Endothelial cell of umbilical vein (primary cell): ENCODE data around the gene MROH2A.

Source experiments
- GATA2 ChIP-seq: IDR thresholded peaks from 2 replicates; pipeline ENCODE4 v1.7.0; 2011; ENCODE audit warnings: low read depth, mild to moderate bottlenecking, moderate library complexity, mixed read lengths, low read length; ENCODE audit not compliant: insufficient read length, insufficient read depth
- POLR2A ChIP-seq: IDR thresholded peaks from 2 replicates; pipeline ENCODE4 v1.6.1; 2012; ENCODE audit warnings: low read depth, mild to moderate bottlenecking, control low read depth, low read length
- POLR2AphosphoS5 ChIP-seq: IDR thresholded peaks from 2 replicates; pipeline ENCODE4 v1.6.1; 2012; ENCODE audit warnings: low read depth, mild to moderate bottlenecking, control low read depth, low read length, moderate library complexity; ENCODE audit not compliant: insufficient read depth
- TF ChIP-seq, protein P1 (sequence below), 2 donors: IDR thresholded peaks; 1 replicate in 1 of 2; 2 replicates in 1 of 2; pipeline ENCODE4 v1.5.1; 2011; ENCODE audit warnings: low read length in 2 of 2, mild to moderate bottlenecking in 2 of 2, moderate library complexity in 2 of 2, control low read depth in 1 of 2, inconsistent platforms in 1 of 2, low read depth in 1 of 2; ENCODE audit not compliant: insufficient read depth in 1 of 2; ENCODE audit errors: extremely low read depth in 1 of 2

DNA sequence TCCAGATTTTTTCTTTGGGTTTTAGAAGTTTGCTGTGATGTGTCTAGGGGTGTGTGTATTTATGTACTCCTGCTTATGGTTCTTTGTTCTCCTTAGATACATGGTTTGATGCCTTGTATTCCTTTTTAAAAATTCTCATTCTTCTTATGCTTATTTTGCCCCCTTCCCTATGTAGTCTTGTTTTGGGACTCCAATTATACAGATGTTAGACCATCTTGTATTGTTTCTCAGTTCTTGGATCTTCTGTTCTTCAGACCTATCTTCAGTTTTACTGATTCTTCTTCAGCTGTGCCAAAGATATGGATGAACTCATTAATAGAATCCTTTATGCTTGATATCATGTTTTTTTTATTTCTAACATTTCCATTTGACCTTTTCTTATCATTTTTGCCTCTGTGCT, 104.2 kb downstream of the MROH2A start:
- TF ChIP-seq, protein P1, sequence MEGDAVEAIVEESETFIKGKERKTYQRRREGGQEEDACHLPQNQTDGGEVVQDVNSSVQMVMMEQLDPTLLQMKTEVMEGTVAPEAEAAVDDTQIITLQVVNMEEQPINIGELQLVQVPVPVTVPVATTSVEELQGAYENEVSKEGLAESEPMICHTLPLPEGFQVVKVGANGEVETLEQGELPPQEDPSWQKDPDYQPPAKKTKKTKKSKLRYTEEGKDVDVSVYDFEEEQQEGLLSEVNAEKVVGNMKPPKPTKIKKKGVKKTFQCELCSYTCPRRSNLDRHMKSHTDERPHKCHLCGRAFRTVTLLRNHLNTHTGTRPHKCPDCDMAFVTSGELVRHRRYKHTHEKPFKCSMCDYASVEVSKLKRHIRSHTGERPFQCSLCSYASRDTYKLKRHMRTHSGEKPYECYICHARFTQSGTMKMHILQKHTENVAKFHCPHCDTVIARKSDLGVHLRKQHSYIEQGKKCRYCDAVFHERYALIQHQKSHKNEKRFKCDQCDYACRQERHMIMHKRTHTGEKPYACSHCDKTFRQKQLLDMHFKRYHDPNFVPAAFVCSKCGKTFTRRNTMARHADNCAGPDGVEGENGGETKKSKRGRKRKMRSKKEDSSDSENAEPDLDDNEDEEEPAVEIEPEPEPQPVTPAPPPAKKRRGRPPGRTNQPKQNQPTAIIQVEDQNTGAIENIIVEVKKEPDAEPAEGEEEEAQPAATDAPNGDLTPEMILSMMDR (IDR thresholded peaks at IDR 0.05; ENCODE audit: extremely low read depth in 1 of 2, insufficient read depth in 1 of 2, low read depth in 1 of 2, low read length in 2 of 2): no peak
- TF ChIP-seq POLR2A (no peak), GATA2 (no peak), POLR2AphosphoS5 (no peak)
